Upper lobe of right lung (tissue), 1 donor: ENCODE measurements around the gene DNAJB6. TPM values are rescaled to one million over a fixed set of nuclear protein-coding genes. Genes with fewer than 3 reads are reported as not detected.
A peak's percentile ranks its signal among the peaks of the same experiment; 100 is the strongest.

Experiments
- ATAC-seq: fragments of 200-7000 bp; cut with Tn5 transposase; one replicate; pipeline ENCODE4 v1.9.1; 2020; ENCODE audit warnings: mild to moderate bottlenecking, moderate library complexity
- DNase-seq: peaks from one replicate; pipeline ENCODE4 v3.0.0-alpha.2; 2020
- H3K27ac ChIP-seq: fragments of 200-600 bp; one replicate; pipeline ENCODE4 v1.8.0; 2022
- H3K27me3 ChIP-seq: fragments of 200-600 bp; one replicate; pipeline ENCODE4 v1.8.0; 2022; ENCODE audit warnings: mild to moderate bottlenecking
- H3K36me3 ChIP-seq: fragments of 200-600 bp; one replicate; pipeline ENCODE4 v1.8.0; 2022
- H3K4me1 ChIP-seq: fragments of 200-600 bp; one replicate; pipeline ENCODE4 v1.8.0; 2022
- H3K4me3 ChIP-seq: fragments of 200-600 bp; one replicate; pipeline ENCODE4 v1.8.0; 2022; ENCODE audit warnings: mild to moderate bottlenecking
- H3K9me3 ChIP-seq: fragments of 200-600 bp; one replicate; pipeline ENCODE4 v1.8.0; 2022
- CTCF ChIP-seq: fragments of 200-600 bp; IDR thresholded peaks from one replicate; pipeline ENCODE4 v1.8.0; 2022; ENCODE audit warnings: antibody characterized with exemption
- intact Hi-C: fragments of 100-400 bp; cut with DNase I; formaldehyde crosslinking; loops from one replicate; pipeline ENCODE4 v1.11.0; 2022
- total RNA-seq: library from RNA; stranded (reverse); fragmentation: NEBNext Ultra II Directional; extraction: Animal tissue kit (Norgen Biotek cat#: 25700); gene quantifications from one replicate; pipeline ENCODE4 v1.2.1, GENCODE V29; 2021
- donor health status: DM: no; HTN: yes; CAD: no; lungs with severe emphysema.

Gene DNAJB6
- total RNA-seq, 1 donor from 2014 or later: 95.8 TPM

- Histone ChIP-seq H3K27ac (no peak overlapping the region), H3K27me3 (no peaks in the 10 kb centered on the region), H3K36me3 (peaks cover 35% of the 10 kb centered on the region), H3K4me1 (peaks cover 4% of the 10 kb centered on the region), H3K9me3 (no peaks in the 10 kb centered on the region), H3K4me3 (no peak overlapping the region)
- intact Hi-C loops: no loop called here
- TF ChIP-seq CTCF: no peak
- DNase-seq (peak; percentile 61), ATAC-seq (peak; percentile 27)
Measured at GRCh38 chr7:157418204-157419034, 81.6 kb downstream of the DNAJB6 start.

- Histone ChIP-seq H3K4me3 (no peak overlapping the region), H3K4me1 (peaks cover 4% of the 10 kb centered on the region), H3K9me3 (no peaks in the 10 kb centered on the region), H3K36me3 (peaks cover 33% of the 10 kb centered on the region), H3K27me3 (no peaks in the 10 kb centered on the region), H3K27ac (no peak overlapping the region)
- DNase-seq (no peak), ATAC-seq (no peak)
- intact Hi-C loops: no loop called here
- TF ChIP-seq CTCF: no peak
Measured at GRCh38 chr7:157419035-157419293, 82.2 kb downstream of the DNAJB6 start.

DNA sequence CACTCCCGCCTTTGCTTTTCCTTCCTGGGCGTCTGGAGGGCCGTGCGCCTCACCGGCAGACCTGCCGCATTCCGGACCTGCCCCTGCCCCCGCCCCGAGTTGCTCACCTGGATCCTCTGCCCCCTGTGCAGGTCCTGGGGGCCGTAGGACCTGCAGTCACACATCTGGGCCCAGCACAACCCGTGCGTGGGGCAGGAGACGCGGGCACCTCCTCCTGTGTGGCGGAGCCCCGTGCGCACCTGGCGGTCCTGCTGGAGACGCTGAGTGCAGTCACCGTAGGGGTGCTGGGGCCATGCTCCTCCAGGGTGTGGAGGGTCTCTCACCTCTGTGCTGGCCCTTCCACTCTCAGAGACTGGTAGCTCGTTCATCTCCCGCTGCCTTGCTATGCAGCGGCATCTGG is 85.5 kb downstream of the DNAJB6 start:
- no peak overlapping the region for H3K27ac ChIP-seq
- peak; percentile 48 for DNase-seq
- peaks cover 3% of the 10 kb centered on the region for H3K36me3 ChIP-seq
- H3K4me3 ChIP-seq: no peak overlapping the region
- no peaks in the 10 kb centered on the region for H3K27me3 ChIP-seq
- no peak for ATAC-seq
- no peak for TF ChIP-seq CTCF
- peaks cover 4% of the 10 kb centered on the region for H3K4me1 ChIP-seq
- intact Hi-C loops: no loop called here
- H3K9me3 ChIP-seq: no peaks in the 10 kb centered on the region

DNA sequence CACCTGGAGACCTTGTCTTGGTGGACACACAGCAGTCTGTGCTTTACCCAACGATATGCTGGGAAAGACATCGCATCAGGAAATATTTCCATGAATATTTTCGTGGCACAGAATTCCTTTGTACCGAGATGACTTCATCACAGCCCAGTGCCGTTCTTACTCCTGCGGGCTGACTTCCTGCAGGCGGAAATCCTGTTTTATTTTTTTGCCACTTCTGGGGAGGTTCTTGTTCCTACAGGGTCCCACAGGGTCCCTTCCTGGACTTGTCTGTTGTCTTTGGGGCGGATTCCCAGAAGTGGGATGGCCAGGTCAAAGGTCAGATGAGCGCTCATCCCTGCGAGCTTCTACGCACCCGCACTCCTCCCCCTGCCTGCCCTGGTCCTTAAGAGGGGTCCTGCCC is 86.5 kb downstream of the DNAJB6 start:
- Histone ChIP-seq H3K36me3 (no peaks in the 10 kb centered on the region), H3K27ac (no peak overlapping the region), H3K4me1 (peaks cover 4% of the 10 kb centered on the region), H3K9me3 (no peaks in the 10 kb centered on the region), H3K4me3 (no peak overlapping the region), H3K27me3 (no peaks in the 10 kb centered on the region)
- no peak for TF ChIP-seq CTCF
- DNase-seq (no peak), ATAC-seq (no peak)
- intact Hi-C loops: no loop called here

GRCh38 chr7:157423886-157424565 is 87.2 kb downstream of the DNAJB6 start:
- Histone ChIP-seq H3K27ac (no peak overlapping the region), H3K4me3 (no peak overlapping the region), H3K4me1 (peaks cover 4% of the 10 kb centered on the region), H3K27me3 (no peaks in the 10 kb centered on the region), H3K36me3 (no peaks in the 10 kb centered on the region), H3K9me3 (no peaks in the 10 kb centered on the region)
- ATAC-seq: no peak
- peak; percentile 62 for DNase-seq
- no peak for TF ChIP-seq CTCF
- intact Hi-C loops: no loop called here
